Breast epithelium (tissue), 3 donors: Measurements from ENCODE around the gene DTNB.

Experiments
- CTCF ChIP-seq, 3 donors: fragments of 450-650 bp; IDR thresholded peaks; one replicate each; pipeline ENCODE4 v1.5.1; 2016 to 2017; ENCODE audit warnings: antibody characterized with exemption in 3 of 3, mild to moderate bottlenecking in 3 of 3, moderate library complexity in 3 of 3
- POLR2A ChIP-seq: fragments of 450-650 bp; IDR thresholded peaks from one replicate; pipeline ENCODE4 v1.6.1; 2016; ENCODE audit warnings: antibody characterized with exemption, mild to moderate bottlenecking, moderate library complexity

GRCh38 chr2:25666218-25666617 is 7.2 kb downstream of the DTNB start:
- TF ChIP-seq CTCF (IDR thresholded peaks at IDR 0.05) (no peak), POLR2A (no peak)
